ENCODE data around the gene GALNT9.

Gene GALNT9

DNA sequence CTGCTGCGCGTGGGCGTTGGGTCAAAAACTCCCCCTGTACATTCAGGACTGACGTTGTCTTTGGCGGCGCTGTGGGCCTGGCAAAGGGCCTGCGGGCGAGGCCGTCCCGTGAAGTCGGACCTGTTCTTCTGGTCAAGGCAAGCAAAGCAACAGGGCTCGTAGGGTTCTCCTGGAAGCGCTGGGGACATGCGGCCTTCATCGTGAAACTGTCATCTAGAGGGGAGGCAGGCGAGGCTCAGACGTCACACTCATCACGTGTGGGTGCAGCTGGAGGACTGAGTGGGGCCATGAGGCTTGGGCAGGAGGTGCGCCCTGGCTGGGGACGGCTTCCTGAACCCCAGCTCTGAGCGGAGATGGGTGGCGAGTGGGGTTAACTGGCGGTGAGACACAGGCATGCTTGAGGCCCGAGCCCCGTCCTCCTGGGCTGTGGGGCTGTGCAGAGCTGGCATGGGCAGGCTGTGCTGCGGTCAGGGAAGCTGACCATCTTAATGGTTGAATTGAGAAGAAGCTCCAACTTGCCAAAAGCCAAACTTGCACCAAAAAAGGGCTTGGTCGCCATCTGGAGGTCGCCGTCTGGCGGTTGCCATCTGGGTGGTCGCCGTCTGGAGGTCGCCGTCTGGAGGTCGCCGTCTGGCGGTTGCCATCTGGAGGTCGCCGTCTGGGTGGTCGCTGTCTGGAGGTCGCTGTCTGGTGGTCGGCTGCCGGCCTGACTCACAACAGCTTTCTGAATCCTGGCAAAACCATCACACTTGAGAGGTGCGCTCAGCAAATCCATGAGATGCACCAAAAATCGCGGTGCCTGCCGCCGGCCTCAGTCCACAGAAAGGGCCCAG lies 119.0 kb downstream of the GALNT9 start:
- Mint-ChIP-seq H3K27me3 (peaks cover 22% of the 10 kb centered on the region), H3K36me3 (ENCODE audit: low read depth) (no peaks in the 10 kb centered on the region), H3K4me3 (no peak overlapping the region), H3K4me1 (ENCODE audit: low read depth) (no peaks in the 10 kb centered on the region), H3K9me3 (peaks cover 8% of the 10 kb centered on the region), H3K27ac (no peak overlapping the region)
- intact Hi-C loops (cut with micrococcal nuclease) = no loop called here

DNA sequence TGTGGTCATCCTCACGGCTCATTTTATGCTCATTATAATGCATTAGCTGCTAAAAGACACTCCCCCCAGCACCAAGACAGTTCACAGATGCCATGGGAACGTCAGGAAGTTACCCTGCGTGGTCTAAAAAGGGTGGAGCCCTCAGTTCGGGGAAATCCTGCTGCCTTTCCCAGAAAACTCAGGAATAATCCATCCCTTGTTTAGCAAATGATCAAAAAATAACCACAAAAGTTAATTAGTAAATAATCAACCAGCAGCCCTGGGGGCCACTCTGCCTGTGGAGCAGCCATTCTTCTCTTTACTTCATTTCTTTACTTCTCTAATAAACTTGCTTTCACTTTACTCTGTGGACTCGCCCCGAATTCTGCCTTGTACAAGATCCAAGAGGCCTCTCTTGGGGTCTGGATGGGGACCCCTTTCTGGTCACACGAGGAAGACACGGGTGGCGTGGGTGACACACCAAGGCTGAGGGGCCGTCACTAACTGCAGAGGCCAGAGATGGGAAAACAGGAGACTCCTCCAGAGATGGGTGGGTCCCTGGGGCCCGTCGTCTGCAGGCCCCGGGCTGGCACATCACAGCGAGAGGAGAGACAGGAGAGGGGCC lies 119.7 kb downstream of the GALNT9 start:
- Mint-ChIP-seq H3K27me3 (peaks cover 29% of the 10 kb centered on the region), H3K36me3 (ENCODE audit: low read depth) (no peaks in the 10 kb centered on the region), H3K4me1 (ENCODE audit: low read depth) (no peaks in the 10 kb centered on the region), H3K9me3 (peaks cover 8% of the 10 kb centered on the region), H3K27ac (no peak overlapping the region), H3K4me3 (no peak overlapping the region)
- intact Hi-C loops (cut with micrococcal nuclease) = no loop called here

DNA sequence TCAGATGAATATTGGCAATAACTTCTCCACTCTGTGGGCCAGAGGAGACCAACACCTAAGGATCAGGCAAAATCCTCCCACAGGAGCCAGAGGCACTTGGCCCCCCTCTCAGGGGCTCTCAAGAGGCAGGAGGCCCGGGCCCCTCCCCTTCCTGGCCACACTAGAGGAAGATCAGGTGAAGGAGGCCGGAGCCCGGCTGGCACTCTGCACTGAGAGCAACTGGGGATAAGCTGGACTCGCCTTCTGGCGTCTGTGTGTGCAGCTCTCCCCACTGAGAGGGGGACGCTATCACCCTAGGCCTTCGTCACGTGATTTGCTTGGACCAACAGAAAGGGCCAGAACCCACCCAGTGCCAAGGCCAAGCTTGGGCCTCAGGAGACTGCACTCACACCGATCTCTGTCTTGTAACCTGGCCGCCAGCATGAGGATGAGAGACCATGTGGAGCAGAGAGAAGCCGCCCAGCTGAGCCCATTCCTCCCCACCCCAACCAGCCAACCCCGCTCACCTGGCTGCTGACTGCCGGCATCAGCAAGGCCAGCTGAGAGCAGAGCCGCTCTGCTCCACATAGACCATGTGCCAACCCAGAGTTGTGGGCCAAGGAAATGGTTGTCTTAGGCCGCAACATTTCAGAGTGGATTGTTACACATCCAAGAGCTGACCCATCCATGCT lies 121.1 kb downstream of the GALNT9 start:
- no peaks in the 10 kb centered on the region for H3K36me3 Mint-ChIP-seq (ENCODE audit: low read depth)
- peaks cover 40% of the 10 kb centered on the region for H3K27me3 Mint-ChIP-seq
- H3K4me3 Mint-ChIP-seq = no peak overlapping the region
- H3K4me1 Mint-ChIP-seq (ENCODE audit: low read depth) = no peaks in the 10 kb centered on the region
- intact Hi-C loops (cut with micrococcal nuclease) = no loop called here
- peaks cover 4% of the 10 kb centered on the region for H3K9me3 Mint-ChIP-seq
- H3K27ac Mint-ChIP-seq = no peak overlapping the region

DNA sequence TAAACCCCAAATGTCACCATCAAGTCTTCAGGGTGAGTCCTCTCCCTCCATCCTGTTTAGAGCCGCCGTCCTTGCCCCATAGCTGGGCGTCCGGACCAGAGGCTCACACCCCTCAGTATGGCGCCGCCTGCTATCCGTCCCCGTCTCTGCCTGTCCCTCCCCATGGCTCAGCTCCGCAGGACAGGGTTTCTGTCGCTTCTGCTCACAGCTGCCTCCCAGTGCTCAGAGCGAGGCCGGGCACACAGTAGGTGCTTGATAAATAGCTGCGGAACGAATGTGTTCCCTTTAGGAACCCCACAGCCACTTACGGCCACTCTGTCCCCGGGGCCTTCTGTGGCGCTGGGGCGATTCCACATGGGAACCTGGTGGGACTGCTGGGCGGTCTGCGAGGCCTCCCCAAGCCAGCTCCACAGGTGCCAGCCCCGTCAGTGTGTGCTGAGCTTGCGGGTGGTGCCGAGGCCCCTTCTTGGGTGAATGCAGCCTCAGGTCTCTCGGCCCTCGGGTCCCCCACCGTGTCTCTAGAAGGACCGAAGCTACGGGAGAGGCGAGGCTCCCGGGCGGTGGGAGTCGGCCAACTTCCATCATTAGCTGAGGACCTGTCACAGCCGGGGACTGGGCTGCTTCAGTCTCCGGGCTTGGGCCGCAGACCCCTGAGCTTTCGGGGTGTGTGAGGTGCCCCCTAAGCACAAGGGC lies 122.2 kb downstream of the GALNT9 start:
- Mint-ChIP-seq H3K27me3 (peaks cover 44% of the 10 kb centered on the region), H3K36me3 (ENCODE audit: low read depth) (no peaks in the 10 kb centered on the region), H3K9me3 (no peaks in the 10 kb centered on the region), H3K4me3 (no peak overlapping the region), H3K4me1 (ENCODE audit: low read depth) (no peaks in the 10 kb centered on the region), H3K27ac (no peak overlapping the region)
- intact Hi-C loops (cut with micrococcal nuclease) = no loop called here

DNA sequence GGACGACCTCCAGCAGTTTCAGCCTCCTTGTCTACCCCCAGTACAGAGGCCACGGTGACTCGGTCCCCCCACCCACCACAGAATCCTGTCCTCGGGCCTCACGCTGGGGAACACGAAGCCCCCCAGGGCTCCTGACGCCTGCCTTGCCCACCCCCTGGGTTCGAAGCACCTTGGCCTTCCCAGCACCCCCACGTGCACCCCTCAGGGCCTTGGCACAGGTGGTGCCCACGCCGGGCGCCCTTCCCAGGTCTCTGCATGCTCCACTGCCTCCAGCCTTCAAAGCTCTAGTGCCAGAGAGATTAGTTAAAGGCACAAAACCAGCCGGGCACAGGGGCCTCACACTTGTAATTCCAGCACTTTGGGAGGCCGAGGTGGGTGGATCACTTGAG lies 123.3 kb downstream of the GALNT9 start:
- intact Hi-C loops (cut with micrococcal nuclease) = no loop called here
- H3K4me1 Mint-ChIP-seq (ENCODE audit: low read depth) = no peaks in the 10 kb centered on the region
- no peak overlapping the region for H3K4me3 Mint-ChIP-seq
- H3K27me3 Mint-ChIP-seq = peaks cover 44% of the 10 kb centered on the region
- no peaks in the 10 kb centered on the region for H3K36me3 Mint-ChIP-seq (ENCODE audit: low read depth)
- H3K9me3 Mint-ChIP-seq = no peaks in the 10 kb centered on the region
- H3K27ac Mint-ChIP-seq = no peak overlapping the region

DNA sequence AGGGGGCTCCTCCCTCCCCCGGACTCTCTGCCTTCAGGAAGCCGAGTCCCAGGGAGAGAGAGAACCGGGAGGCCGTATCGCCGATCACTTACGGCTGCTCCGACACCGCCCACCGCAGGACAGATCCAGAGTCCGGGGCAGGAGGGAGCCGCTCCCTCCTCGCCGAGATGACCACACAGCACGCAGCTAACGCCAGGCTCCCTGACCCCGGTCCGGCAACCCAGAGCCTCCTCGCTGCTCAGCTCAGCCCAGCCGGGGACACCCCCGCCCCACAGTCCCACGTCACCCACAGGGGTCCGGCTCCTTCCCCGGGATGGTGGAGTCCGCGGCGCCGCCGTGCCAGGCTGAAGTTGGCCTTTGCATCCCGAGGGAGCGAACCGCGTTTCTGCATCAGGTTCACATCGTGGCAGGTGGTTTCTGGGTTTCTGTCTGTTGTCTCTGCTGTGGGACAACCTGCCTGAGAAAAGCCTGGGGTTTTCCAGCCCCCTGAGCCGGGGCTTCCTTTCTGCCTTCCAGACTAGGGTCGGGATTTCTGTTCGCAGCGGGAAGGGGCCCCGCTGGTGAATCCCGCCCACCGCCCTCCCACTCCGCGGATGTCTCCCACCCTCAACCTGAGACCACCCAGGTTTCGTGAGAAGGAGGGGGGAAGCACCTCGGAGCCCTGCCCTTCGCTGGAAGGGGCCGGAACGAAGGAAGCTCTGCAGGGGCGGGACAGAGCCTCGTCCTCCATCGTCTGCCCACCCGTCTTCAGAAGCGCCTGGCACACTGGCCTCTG lies 123.9 kb downstream of the GALNT9 start:
- Mint-ChIP-seq H3K4me1 (ENCODE audit: low read depth) (no peaks in the 10 kb centered on the region), H3K27ac (no peak overlapping the region), H3K36me3 (ENCODE audit: low read depth) (no peaks in the 10 kb centered on the region), H3K9me3 (no peaks in the 10 kb centered on the region), H3K4me3 (no peak overlapping the region), H3K27me3 (peaks cover 44% of the 10 kb centered on the region)
- intact Hi-C loops (cut with micrococcal nuclease) = no loop called here

DNA sequence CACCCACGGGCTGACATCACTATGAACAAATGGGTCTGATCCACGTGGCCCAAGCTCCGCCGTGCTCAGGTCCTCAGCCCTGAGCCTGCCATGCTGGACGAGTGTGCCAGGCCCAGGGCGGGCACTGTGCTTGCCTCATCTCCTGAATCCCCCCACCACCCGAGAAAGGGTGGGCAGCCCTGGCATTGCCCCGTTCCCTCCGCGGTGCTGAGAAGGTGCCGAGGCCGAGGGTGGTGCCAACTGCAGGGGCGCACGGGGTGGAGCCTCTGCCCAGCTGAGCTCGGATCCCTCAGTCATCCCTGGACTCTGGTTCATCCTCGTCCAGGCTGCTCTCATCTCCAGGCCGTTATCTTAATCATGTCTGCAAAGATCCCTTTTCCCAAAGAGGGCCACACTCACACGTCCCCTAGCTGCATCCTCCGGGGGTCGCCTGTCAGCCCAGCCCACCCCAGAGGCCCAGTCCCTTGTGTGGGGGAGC lies 124.6 kb downstream of the GALNT9 start:
- H3K9me3 Mint-ChIP-seq = no peaks in the 10 kb centered on the region

DNA sequence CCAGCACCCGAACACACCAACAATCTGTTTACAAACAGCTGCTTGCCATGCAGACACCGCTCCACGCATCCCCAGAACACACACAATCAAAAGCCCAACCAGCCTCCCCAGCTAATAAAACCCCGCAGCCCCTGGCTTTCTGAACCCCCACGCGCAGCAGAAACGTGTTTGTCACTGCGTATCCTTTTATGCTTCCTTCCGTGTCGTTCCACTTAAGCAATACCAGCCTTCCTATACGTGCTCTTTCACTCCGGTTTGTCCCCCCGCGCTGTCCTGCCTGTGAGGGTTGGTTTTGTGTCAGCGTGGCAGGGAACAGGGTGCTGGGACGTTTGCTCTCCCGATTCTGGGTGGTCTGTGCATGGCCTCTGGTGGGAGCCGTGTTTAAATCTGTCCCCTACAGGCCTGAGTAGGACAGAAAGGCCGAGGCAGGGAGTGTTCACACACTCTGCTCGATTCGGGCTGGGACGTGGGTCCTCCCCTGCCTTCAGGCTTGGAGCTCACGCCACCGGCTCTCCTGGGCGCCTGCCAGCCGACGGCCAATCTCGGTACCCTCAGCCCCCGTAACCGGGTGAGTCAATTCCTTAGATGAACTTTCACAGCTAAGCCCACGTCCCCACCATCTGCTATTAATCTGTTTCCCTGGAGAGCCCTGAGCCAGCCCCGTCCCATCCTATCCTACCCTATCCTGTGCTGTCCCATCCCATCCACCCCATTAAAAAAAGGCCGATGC lies 125.2 kb downstream of the GALNT9 start:
- Mint-ChIP-seq H3K9me3 (no peaks in the 10 kb centered on the region), H3K27ac (no peak overlapping the region), H3K4me3 (no peak overlapping the region), H3K4me1 (ENCODE audit: low read depth) (no peaks in the 10 kb centered on the region), H3K36me3 (ENCODE audit: low read depth) (no peaks in the 10 kb centered on the region), H3K27me3 (peaks cover 44% of the 10 kb centered on the region)
- intact Hi-C loops (cut with micrococcal nuclease) = no loop called here

More for the DNA sequence above, 124.6 kb downstream of the GALNT9 start:
- intact Hi-C loops (cut with micrococcal nuclease) = no loop called here
- no peak overlapping the region for H3K4me3 Mint-ChIP-seq
- H3K36me3 Mint-ChIP-seq (ENCODE audit: low read depth) = no peaks in the 10 kb centered on the region
- no peaks in the 10 kb centered on the region for H3K4me1 Mint-ChIP-seq (ENCODE audit: low read depth)
- no peak overlapping the region for H3K27ac Mint-ChIP-seq
- H3K27me3 Mint-ChIP-seq = peaks cover 44% of the 10 kb centered on the region

DNA sequence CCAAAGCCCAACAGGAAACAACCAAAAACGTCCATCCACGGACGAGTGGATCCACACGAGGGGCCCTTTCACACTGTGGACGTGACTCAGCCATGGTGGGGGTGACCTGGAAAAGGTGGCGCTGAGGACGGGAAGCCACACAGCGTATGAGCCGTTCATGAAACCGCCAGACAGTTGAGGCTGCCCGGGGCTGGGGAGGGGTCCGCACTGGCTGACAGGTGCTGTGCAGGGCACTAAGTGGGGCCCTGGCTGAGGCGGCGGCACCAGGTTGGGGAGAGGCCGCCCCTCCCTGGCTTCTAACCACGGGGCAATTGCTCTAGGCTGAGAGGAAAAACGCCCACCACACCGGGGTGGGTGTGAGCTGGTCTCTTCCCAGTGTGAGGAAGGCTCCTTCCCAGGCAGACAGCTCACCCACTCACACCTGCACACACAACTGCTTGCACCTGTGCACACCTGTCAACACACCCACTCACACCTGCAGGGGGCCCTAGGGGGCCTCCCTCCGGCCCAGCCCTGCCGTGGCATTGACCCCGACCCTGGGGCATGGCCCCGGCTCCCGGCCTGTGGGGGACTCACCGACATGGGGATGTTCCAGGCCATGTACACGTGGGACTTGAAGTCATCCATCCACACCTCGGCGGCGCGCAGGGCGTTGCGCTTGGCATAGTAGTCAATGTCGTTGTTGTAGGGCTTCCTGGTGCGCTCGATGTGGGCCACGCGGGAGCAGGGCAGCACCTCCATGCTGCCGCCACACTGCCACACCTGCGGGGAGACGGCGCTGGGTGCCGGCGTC lies 126.3 kb downstream of the GALNT9 start:
- Mint-ChIP-seq H3K27ac (no peak overlapping the region), H3K4me3 (no peak overlapping the region), H3K27me3 (peaks cover 44% of the 10 kb centered on the region), H3K4me1 (ENCODE audit: low read depth) (no peaks in the 10 kb centered on the region), H3K9me3 (no peaks in the 10 kb centered on the region), H3K36me3 (ENCODE audit: low read depth) (no peaks in the 10 kb centered on the region)
- intact Hi-C loops (cut with micrococcal nuclease) = no loop called here

DNA sequence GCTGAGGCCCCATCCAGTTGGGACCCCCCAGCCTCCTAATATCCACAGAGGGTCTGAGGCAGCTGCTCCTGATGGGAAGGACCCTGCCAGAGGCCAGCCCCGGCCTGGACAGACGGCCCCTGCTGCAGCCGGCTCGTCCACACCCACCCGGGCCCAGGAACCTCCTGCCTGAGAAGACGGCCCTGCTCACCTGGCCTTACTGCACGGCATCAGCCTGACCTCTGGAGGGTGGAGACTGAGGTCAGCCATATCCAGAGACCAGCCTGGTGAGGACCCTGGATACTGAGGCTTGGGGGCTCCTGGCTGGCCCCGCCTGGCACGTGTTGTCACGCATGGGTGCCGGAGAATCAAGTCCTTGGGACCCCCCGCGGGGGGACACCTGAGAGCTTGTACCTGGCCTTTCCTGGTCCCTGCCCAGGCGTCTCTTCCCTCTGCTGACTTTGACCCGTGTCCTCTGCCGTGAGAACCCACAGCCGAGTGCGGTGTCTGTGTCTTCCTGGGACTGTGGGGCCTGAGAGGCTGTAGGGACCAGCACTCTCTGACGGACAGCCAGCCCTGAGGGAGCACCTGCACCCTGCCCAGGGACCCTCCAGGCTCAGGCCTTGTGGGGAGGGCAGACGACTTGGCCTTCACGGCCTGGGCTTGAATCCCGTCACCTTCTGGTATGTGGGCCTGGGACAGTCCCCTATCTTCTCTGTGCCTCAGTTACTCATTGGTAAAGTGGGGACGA lies 127.8 kb downstream of the GALNT9 start:
- H3K4me1 Mint-ChIP-seq (ENCODE audit: low read depth) = no peaks in the 10 kb centered on the region
- no peaks in the 10 kb centered on the region for H3K9me3 Mint-ChIP-seq
- H3K27me3 Mint-ChIP-seq = peaks cover 34% of the 10 kb centered on the region
- no peak overlapping the region for H3K4me3 Mint-ChIP-seq
- no peaks in the 10 kb centered on the region for H3K36me3 Mint-ChIP-seq (ENCODE audit: low read depth)
- H3K27ac Mint-ChIP-seq = no peak overlapping the region
- intact Hi-C loops (cut with micrococcal nuclease) = no loop called here

DNA sequence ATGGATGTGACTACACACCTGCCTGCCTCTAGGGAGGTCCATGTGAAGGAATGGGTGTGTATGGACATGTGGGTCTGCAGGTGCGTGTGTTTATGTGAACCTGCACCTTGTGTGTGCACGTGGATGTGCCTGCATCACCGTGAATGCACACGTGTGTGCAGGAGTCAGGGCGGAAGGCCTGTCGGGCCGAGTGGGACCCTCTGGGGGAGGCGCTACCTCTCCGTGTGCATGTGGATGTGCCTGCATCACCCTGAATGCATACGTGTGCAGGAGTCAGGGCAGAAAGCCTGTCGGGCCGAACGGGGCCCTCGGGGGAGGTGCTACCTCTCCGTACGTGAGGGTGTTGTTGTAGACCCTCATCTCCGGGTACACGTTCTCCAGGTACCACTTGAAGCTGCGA lies 128.6 kb downstream of the GALNT9 start:
- no peaks in the 10 kb centered on the region for H3K4me1 Mint-ChIP-seq (ENCODE audit: low read depth)
- H3K27me3 Mint-ChIP-seq = peaks cover 29% of the 10 kb centered on the region
- H3K4me3 Mint-ChIP-seq = no peak overlapping the region
- H3K27ac Mint-ChIP-seq = no peak overlapping the region
- intact Hi-C loops (cut with micrococcal nuclease) = no loop called here
- H3K36me3 Mint-ChIP-seq (ENCODE audit: low read depth) = no peaks in the 10 kb centered on the region
- H3K9me3 Mint-ChIP-seq = no peaks in the 10 kb centered on the region

Data from dendritic cell treated with granulocyte-macrophage colony-stimulating factor and Interleukin-4, amounts not matched to agents 40 ng/mL and 50 ng/mL, for 4 days (primary cell).